ENCODE data around the gene EN1.

- TF ChIP-seq CTCF (IDR thresholded peaks at IDR 0.05): no peak
- no peak for TF ChIP-seq KDM1A (IDR thresholded peaks at IDR 0.05; ENCODE audit: low read depth)
- TF ChIP-seq MYC (IDR thresholded peaks at IDR 0.05; ENCODE audit: borderline replicate concordance, low read length): no peak
- no peak for TF ChIP-seq PBX3 (IDR thresholded peaks at IDR 0.05)
- TF ChIP-seq CBX8 (IDR thresholded peaks at IDR 0.05): no peak
- TF ChIP-seq POLR2A (IDR thresholded peaks at IDR 0.05; ENCODE audit: low read length): no peak
- TF ChIP-seq RFX5 (IDR thresholded peaks at IDR 0.05): no peak
These were observed 31.2 kb upstream of the EN1 start for GRCh38 chr2:118878531-118879149.

Measured in A549 (cell line).